NCI-H2171 (cell line): ENCODE measurements around the gene TUBE1.
"Not testable (repeated sequence)": the region's sequence is repeated elsewhere in the genome, so short reads cannot be mapped to it uniquely, and the experiment has no call there.

ENCODE experiments used
- DNase-seq: peaks from one replicate; lab custom pipeline; 2025; lab: John Stamatoyannopoulos, UW

The TUBE1 gene

GRCh38 chr6:112062966-112063365 is 24.3 kb downstream of the TUBE1 start:
- no peak for DNase-seq

DNA sequence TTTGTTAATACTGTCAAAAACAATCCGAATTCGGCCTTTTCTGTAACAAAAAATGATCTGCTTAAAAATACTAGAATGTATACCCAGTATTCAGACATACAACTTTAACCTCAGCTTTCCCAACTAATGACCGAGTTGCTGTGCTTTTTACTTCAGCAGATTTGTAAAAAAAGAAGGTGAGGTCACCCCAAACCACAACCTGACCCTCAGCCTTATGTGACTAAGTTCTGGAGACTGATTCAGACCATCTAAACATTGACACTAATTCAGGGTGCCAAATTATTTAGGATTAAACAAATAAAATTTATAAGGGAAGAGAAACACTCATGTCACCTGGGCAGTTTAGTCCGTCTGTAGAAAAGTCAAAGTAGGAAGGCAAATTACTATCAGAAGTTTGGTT is 25.7 kb downstream of the TUBE1 start:
- DNase-seq: no peak

- no peak for DNase-seq
Measured at GRCh38 chr6:112058243-112059032, 28.8 kb downstream of the TUBE1 start.

- DNase-seq: no peak
Measured at GRCh38 chr6:112054555-112055190, 32.6 kb downstream of the TUBE1 start.

- DNase-seq: no peak
Measured at GRCh38 chr6:112054001-112054400, 33.3 kb downstream of the TUBE1 start, which contains the start of gene CCN6. TSS of gene CCN6 (plus strand) at chr6:112054104. CDS start at chr6:112054358, 254 bp downstream.

- not testable (repeated sequence) for DNase-seq
Measured at GRCh38 chr6:112051251-112051740, 36.0 kb downstream of the TUBE1 start.

DNA sequence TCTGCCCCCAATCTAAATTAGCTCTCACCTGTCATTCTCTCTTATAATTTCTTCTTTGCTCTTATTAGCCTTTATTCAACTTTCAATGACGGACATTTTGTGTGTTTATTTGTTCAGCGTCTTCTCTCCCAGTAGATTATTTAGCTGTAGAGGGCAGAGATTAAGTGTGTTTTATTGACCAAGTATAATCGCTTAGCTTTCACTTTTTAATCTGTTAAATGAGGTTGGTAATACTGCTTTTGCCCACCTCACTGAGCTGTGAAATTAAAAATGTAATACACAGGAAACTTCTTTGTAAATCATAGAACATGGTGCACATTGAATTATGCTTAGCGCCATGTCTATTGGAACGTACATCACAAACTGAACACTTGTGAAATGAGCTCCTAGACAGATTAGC is 36.9 kb downstream of the TUBE1 start:
- no peak for DNase-seq

GRCh38 chr6:112049996-112050395 is 37.3 kb downstream of the TUBE1 start:
- DNase-seq: no peak

- DNase-seq: no peak
Measured at GRCh38 chr6:112049026-112049799, 38.1 kb downstream of the TUBE1 start.

DNA sequence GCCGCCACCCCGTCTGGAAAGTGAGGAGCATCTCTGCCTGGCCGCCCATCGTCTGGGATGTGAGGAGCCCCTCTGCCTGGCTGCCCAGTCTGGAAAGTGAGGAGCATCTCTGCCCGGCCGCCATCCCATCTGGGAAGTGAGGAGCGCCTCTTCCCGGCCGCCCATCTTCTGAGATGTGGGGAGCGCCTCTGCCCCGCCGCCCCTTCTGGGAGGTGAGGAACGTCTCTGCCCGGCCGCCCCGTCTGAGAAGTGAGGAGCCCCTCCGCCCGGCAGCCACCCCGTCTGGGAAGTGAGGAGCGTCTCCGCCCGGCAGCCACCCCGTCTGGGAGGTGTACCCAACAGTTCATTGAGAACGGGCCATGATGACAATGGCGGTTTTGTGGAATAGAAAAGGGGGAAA is 39.8 kb downstream of the TUBE1 start:
- DNase-seq: not testable (repeated sequence)

DNA sequence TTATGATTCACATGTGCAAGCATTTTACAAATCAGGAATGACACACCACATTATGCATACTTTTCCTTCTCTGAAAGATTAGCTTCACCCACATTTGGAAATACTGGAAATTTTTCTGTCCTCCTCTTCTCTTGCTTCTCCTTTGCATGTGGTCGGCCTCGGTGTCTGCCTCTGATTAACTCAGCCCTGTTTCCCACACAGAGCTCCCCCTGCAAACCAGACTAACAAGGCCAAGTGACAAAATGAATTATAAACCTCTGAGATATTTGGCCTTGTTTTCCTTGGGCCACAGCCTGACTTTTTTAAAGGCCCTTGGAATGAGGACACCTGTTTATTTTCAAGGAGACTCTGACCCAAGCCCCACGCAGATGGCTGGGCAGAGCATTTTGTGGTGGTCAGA is 42.4 kb downstream of the TUBE1 start:
- DNase-seq: no peak

- DNase-seq: no peak
Measured at GRCh38 chr6:112044196-112044595, 43.1 kb downstream of the TUBE1 start.

DNA sequence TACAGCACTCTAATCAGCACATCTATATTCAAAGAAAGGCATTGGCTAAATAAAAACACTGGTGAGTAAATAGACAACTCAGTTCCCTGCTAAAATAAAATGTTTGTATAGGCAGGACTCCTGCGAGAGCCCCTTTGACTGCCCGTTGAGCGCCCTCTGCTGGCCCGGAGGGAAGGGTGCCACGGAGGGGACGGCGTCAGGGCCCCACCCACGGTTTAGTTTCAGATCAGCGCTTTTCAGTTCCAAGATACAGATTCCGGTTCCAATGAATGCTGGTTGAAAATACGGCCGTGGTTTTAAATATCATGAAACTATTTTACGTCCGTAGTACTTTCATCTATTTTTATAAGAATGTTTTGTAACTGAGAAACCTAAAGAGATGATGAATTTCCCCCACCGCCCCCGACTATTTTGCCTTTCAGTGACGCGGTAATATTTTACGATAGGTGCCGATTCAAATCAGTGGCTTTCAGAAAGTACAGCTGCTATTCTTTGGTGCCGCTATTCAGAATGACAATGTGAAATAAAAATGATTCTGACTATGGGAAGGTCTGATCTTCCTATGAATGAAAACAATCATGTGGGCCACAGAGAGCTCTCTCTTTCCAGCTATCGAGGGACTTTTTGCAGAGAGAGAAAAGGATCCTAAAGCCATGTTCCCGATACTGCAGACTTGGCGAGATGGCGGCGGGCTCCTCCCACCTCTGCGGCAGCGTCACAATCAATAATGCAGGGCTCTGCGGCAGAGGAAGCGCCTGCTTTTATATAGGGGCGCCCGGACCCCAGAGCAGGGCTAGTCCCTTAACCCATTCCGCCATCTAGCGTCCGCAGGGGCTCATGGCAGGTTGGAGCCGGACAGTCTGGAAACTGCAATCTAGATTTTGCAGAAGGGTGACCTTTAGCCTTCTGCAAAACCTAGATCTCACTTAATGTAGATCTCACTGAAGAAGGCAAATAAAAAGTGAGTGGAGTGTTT is 44.0 kb downstream of the TUBE1 start:
- peak; percentile 93 for DNase-seq

GRCh38 chr6:112041535-112041934 is 45.7 kb downstream of the TUBE1 start:
- DNase-seq: no peak

- no peak for DNase-seq
Measured at GRCh38 chr6:112040956-112041355, 46.3 kb downstream of the TUBE1 start.

GRCh38 chr6:112039431-112039770 is 47.9 kb downstream of the TUBE1 start:
- no peak for DNase-seq

DNA sequence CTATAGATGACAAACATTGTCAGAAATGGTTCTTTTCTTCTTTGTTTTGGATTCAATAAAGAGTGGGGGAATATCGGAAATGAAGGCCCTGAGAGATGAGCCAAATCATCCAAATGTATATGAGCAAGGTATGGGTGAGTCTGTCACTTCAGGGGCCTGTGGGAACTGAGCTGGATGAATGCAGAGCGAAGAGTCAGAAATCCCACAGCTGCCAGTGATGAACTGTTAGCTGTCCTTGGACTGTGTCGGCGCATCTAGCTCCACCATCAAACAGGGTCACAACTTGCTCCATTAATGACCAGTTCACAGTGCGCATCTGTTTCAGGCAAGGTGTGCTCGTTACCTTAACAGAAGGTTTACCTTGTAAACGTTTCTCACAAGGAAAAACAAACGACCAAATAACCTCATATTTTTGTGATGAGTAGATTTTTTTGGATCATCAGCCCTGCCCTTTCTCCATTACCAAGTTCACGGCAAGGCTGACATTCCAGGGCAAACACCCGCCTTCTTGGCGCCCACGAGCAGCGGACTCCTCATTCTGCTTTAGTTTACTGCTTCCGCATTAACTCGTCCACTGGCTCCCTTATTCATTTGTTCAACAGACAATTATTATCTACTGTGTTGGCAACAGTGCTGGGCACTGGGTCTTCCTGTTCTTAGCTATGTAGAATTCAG is 48.4 kb downstream of the TUBE1 start:
- no peak for DNase-seq

DNA sequence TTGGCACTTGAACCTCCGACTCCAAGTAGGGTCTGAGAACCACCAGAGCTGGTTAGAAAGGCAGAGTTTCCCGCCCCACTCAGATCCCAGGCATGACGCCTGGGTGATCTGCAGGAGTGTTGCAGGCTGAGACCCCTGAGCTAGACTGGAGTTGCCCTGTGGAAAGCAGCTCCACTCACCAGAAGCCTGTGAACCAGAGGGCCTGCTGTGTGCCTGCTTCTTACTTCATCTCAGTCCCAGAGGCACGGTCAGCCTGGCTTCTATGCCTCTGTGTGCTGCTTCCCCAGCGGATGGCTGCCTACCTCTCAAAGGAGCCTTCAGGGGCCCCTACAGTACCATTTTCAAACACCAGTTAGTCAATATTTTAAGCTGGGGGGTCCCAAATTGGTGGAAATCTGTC is 49.0 kb downstream of the TUBE1 start:
- no peak for DNase-seq

GRCh38 chr6:112037783-112038216 is 49.5 kb downstream of the TUBE1 start:
- DNase-seq: no peak

GRCh38 chr6:112036088-112036637 is 51.1 kb downstream of the TUBE1 start:
- DNase-seq: no peak

GRCh38 chr6:112034616-112034995 is 52.7 kb downstream of the TUBE1 start:
- no peak for DNase-seq
